Activated T-cell treated with anti-CD3 and anti-CD28 coated beads, Interleukin-2, amount 50 U/mL, for 24 hours (primary cell): ENCODE results near the gene PKIB.
A peak's percentile ranks its signal among the peaks of the same experiment; 100 is the strongest.
"Not testable (repeated sequence)": the region's sequence is repeated elsewhere in the genome, so short reads cannot be mapped to it uniquely, and the experiment has no call there.

Experiments
- DNase-seq: peaks from one replicate; pipeline ENCODE4 v3.0.0-alpha.2; 2020
- H3K27ac Mint-ChIP-seq: 2 replicates; pipeline ENCODE4 v1.8.0; 2020; ENCODE audit warnings: mild to moderate bottlenecking, mixed read lengths
- H3K27me3 Mint-ChIP-seq: 2 replicates; pipeline ENCODE4 v1.8.0; 2020; ENCODE audit warnings: mixed read lengths
- H3K36me3 Mint-ChIP-seq: 2 replicates; pipeline ENCODE4 v1.8.0; 2020; ENCODE audit warnings: low read depth, mixed read lengths
- H3K4me1 Mint-ChIP-seq: 2 replicates; pipeline ENCODE4 v1.8.0; 2020; ENCODE audit warnings: low read depth, mixed read lengths
- H3K4me3 Mint-ChIP-seq: 2 replicates; pipeline ENCODE4 v1.8.0; 2020; ENCODE audit warnings: mild to moderate bottlenecking, moderate library complexity, mixed read lengths
- H3K9me3 Mint-ChIP-seq: 2 replicates; pipeline ENCODE4 v1.8.0; 2020; ENCODE audit warnings: mixed read lengths

PKIB gene

DNA sequence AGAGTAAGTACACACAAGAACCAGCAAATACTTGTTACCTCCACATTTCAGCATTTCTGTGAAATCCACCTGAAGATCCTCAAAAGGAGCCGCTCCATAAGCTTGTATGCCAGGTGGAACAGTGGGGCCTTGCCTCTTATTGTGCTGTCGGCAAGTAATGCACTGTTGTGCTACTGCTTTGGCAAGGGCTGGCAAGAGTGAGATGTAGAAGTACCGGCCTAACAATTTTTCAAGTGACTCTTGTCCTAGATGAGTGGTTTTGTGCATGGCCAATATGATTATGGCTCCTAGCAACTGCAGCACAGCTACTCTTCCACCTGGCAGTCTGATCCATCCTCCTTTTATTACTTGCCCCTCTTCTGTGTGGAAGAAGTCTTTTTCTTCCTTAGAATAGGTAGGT lies 134.7 kb downstream of the PKIB start:
- H3K9me3 Mint-ChIP-seq, H3K4me3 Mint-ChIP-seq, H3K27me3 Mint-ChIP-seq, H3K27ac Mint-ChIP-seq, H3K36me3 Mint-ChIP-seq, H3K4me1 Mint-ChIP-seq, DNase-seq: not testable (repeated sequence)

- H3K27me3 Mint-ChIP-seq = no peaks in the 10 kb centered on the region
- H3K4me3 Mint-ChIP-seq = no peak overlapping the region
- H3K27ac Mint-ChIP-seq = no peak overlapping the region
- H3K36me3 Mint-ChIP-seq = no peaks in the 10 kb centered on the region
- H3K9me3 Mint-ChIP-seq = no peaks in the 10 kb centered on the region
- no peak for DNase-seq
- H3K4me1 Mint-ChIP-seq = peaks cover 11% of the 10 kb centered on the region
Observed at GRCh38 chr6:122746688-122747087, 136.5 kb downstream of the PKIB start.

- Mint-ChIP-seq H3K36me3 (no peaks in the 10 kb centered on the region), H3K27me3 (no peaks in the 10 kb centered on the region), H3K4me1 (peaks cover 17% of the 10 kb centered on the region), H3K27ac (no peak overlapping the region), H3K9me3 (no peaks in the 10 kb centered on the region), H3K4me3 (no peak overlapping the region)
- no peak for DNase-seq
Observed at GRCh38 chr6:122747573-122747972, 137.4 kb downstream of the PKIB start.

- H3K9me3 Mint-ChIP-seq, H3K27me3 Mint-ChIP-seq, H3K27ac Mint-ChIP-seq, DNase-seq, H3K4me3 Mint-ChIP-seq, H3K36me3 Mint-ChIP-seq: not testable (repeated sequence)
- H3K4me1 Mint-ChIP-seq = peaks cover 27% of the 10 kb centered on the region
Observed at GRCh38 chr6:122748945-122749344, 138.7 kb downstream of the PKIB start.

DNA sequence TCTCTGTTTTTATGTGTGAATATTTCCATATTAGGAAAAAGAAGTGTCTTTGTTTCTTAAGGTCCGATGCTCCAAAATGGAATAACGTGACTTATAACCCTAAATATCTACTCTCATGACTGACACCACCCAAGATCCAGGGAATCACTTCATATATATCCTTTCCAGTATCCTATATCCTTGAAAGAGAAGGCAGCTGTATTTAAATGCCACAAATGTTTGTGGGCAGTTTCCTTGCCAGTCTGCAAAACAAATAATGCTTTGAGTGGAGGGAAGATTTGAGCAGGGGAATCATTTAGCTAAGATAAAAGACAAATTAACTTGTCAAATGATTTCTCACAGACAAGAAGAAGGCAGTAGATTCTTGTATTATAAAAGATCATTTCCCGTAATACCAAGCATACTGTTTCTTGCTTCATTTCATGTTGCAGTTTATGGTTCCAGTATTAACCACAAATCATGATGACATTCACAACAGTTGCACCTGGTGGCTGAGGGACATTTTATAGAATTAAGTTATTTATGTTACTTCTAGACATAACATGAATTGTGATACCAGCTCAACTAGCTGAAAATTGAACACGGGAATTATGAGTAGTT lies 139.3 kb downstream of the PKIB start:
- no peaks in the 10 kb centered on the region for H3K9me3 Mint-ChIP-seq

GRCh38 chr6:122751326-122751725 lies 141.1 kb downstream of the PKIB start:
- Mint-ChIP-seq H3K27me3 (no peaks in the 10 kb centered on the region), H3K9me3 (no peaks in the 10 kb centered on the region), H3K4me3 (no peak overlapping the region), H3K27ac (peak overlapping the region; percentile 70), H3K36me3 (no peaks in the 10 kb centered on the region), H3K4me1 (peaks cover 34% of the 10 kb centered on the region)
- DNase-seq = no peak

More for the DNA sequence above, 139.3 kb downstream of the PKIB start:
- no peak for DNase-seq
- no peak overlapping the region for H3K27ac Mint-ChIP-seq
- no peak overlapping the region for H3K4me3 Mint-ChIP-seq
- H3K36me3 Mint-ChIP-seq = no peaks in the 10 kb centered on the region
- no peaks in the 10 kb centered on the region for H3K27me3 Mint-ChIP-seq
- H3K4me1 Mint-ChIP-seq = peaks cover 28% of the 10 kb centered on the region

- H3K27me3 Mint-ChIP-seq = no peaks in the 10 kb centered on the region
- H3K36me3 Mint-ChIP-seq = no peaks in the 10 kb centered on the region
- H3K4me3 Mint-ChIP-seq = no peak overlapping the region
- no peak overlapping the region for H3K27ac Mint-ChIP-seq
- no peak for DNase-seq
- H3K4me1 Mint-ChIP-seq = peaks cover 34% of the 10 kb centered on the region
- no peaks in the 10 kb centered on the region for H3K9me3 Mint-ChIP-seq
Observed at GRCh38 chr6:122752459-122752858, 142.3 kb downstream of the PKIB start.

DNA sequence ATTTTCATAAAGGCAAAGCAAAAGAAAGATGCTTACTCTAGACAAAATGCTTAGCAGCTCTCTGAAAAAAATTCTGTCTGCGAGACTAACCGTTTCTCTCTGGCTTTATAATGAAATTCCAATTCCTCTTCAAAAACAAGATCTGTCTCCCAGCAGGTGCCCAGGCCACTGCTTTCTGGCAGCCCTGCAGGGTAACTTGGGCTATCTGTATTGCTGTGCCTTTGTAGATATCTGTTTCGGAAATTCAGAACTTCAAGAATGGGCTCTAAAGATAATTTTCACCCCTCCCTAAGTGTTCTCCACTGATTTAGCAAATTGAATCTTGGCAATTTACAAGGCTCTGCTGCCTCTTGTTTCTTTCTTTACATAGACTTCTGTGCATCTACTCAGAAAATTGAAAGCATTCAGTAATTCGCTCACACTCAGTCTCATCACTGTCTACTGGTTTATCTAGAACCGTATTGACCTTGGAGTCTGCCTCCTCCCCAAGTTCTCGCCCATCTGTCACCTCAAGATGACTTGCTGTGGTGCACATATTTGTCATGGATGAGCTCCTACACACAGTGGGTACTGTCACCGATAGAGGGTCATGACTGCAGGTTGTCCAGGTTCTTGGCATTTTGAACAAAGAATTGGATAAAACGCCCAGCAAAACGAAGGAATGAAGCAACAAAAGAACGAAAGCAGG lies 142.9 kb downstream of the PKIB start:
- H3K36me3 Mint-ChIP-seq = no peaks in the 10 kb centered on the region
- no peak overlapping the region for H3K27ac Mint-ChIP-seq
- no peaks in the 10 kb centered on the region for H3K27me3 Mint-ChIP-seq
- no peaks in the 10 kb centered on the region for H3K9me3 Mint-ChIP-seq
- no peak overlapping the region for H3K4me3 Mint-ChIP-seq
- DNase-seq = no peak
- peaks cover 34% of the 10 kb centered on the region for H3K4me1 Mint-ChIP-seq

DNA sequence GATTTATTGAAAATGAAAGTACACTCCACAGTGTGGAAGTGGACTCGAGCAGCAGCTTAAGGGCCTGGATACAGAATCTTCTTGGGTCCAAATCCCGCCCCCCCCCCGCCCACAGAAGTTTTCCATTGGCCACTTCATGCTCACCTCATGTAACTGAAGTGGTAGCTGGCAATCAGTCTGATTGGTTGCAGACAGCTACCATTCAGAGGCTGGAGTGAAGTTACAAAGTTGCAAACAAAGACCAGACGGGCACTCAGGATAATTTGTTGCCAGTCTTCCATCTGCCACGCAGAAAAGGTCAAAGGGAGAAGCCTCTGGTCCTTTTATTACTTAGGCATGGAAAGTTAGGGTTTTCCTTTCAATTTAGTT lies 143.5 kb downstream of the PKIB start:
- Mint-ChIP-seq H3K9me3 (no peaks in the 10 kb centered on the region), H3K4me3 (no peak overlapping the region), H3K36me3 (no peaks in the 10 kb centered on the region), H3K27ac (no peak overlapping the region), H3K27me3 (no peaks in the 10 kb centered on the region), H3K4me1 (peaks cover 34% of the 10 kb centered on the region)
- DNase-seq = no peak

DNA sequence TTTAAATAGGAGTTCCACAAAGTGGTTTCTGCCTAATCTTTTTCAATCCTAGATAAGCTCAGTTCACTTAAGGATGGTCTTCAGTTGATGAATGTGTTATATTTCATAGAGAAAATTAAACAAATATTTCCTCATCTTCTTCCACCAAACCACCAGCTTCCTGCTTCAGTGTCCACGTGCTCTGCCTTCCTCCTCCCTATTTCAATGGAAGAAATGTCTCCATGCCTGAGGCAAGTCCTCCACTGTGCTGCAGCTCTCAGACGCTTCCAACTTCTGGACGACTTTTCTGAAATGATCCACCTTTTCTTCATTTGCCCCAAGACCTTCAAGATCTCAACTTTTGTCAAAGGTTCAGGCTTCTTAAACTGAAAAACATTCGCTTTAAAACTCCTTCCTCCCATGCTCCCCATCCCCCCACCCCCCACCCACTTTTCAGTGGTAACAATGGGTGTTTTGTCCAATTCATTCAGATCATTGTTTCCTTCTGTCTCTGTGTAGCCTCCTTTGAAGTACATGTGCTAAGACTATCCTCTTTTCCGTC lies 144.1 kb downstream of the PKIB start:
- H3K9me3 Mint-ChIP-seq = no peaks in the 10 kb centered on the region
- no peaks in the 10 kb centered on the region for H3K36me3 Mint-ChIP-seq
- H3K4me3 Mint-ChIP-seq = no peak overlapping the region
- no peak for DNase-seq
- no peak overlapping the region for H3K27ac Mint-ChIP-seq
- peaks cover 39% of the 10 kb centered on the region for H3K4me1 Mint-ChIP-seq
- H3K27me3 Mint-ChIP-seq = no peaks in the 10 kb centered on the region

DNA sequence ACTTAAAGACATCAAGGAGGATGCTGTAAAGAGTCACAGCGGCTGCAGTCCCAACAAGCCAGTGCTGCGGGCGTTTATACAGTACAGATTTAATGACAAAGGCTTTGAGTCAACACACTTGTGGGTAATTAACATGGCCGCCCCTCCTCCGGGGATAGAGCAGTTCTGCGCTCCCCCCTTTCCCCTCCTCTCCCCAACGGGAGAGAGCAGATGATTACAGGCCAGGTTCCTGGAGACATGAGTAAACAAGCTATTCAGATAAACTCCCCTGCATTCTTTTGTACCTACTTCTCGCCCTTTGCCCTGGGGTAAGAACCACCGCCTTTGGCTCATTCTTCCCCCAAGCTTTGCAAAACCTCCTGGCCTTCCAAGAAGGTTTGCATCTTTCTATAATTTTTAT lies 145.7 kb downstream of the PKIB start:
- Mint-ChIP-seq H3K4me3 (no peak overlapping the region), H3K27me3 (no peaks in the 10 kb centered on the region), H3K27ac (no peak overlapping the region)

GRCh38 chr6:122758927-122759334 lies 148.7 kb downstream of the PKIB start:
- no peaks in the 10 kb centered on the region for H3K36me3 Mint-ChIP-seq
- no peaks in the 10 kb centered on the region for H3K9me3 Mint-ChIP-seq
- no peak overlapping the region for H3K4me3 Mint-ChIP-seq
- no peak for DNase-seq
- H3K4me1 Mint-ChIP-seq = peaks cover 14% of the 10 kb centered on the region
- no peaks in the 10 kb centered on the region for H3K27me3 Mint-ChIP-seq
- H3K27ac Mint-ChIP-seq = peak overlapping the region; percentile 62

More for the DNA sequence above, 145.7 kb downstream of the PKIB start:
- no peak for DNase-seq
- no peaks in the 10 kb centered on the region for H3K36me3 Mint-ChIP-seq
- no peaks in the 10 kb centered on the region for H3K9me3 Mint-ChIP-seq
- peaks cover 36% of the 10 kb centered on the region for H3K4me1 Mint-ChIP-seq

DNA sequence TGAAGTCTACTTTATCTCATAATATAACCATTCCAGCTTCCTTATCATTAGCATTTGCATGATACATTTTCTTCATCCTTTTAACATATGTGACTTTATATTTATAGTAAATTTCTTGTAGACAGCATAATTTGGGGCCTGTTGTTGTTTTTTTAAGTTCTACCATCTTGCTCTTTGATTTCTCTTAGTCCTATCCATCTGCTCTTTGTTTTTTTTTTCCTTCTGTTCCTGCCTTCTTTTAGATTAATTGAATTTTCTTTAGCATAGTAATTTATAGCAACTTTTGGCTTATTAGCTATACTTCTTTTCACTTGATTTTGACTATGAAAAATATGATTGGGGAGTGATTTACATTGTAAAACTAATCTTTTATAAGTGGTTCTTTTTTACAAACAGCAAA lies 150.1 kb downstream of the PKIB start:
- H3K27me3 Mint-ChIP-seq = no peaks in the 10 kb centered on the region
- H3K4me3 Mint-ChIP-seq = no peak overlapping the region
- peaks cover 7% of the 10 kb centered on the region for H3K4me1 Mint-ChIP-seq
- H3K36me3 Mint-ChIP-seq = no peaks in the 10 kb centered on the region
- no peak overlapping the region for H3K27ac Mint-ChIP-seq
- no peaks in the 10 kb centered on the region for H3K9me3 Mint-ChIP-seq
- no peak for DNase-seq

- Mint-ChIP-seq H3K4me1 (no peaks in the 10 kb centered on the region), H3K9me3 (no peaks in the 10 kb centered on the region), H3K36me3 (no peaks in the 10 kb centered on the region), H3K4me3 (no peak overlapping the region), H3K27ac (no peak overlapping the region), H3K27me3 (peaks cover 9% of the 10 kb centered on the region)
- DNase-seq = no peak
Observed at GRCh38 chr6:122766256-122766655, 156.1 kb downstream of the PKIB start.

- Mint-ChIP-seq H3K9me3 (no peaks in the 10 kb centered on the region), H3K36me3 (no peaks in the 10 kb centered on the region), H3K27ac (no peak overlapping the region), H3K27me3 (peaks cover 14% of the 10 kb centered on the region), H3K4me3 (no peak overlapping the region), H3K4me1 (no peaks in the 10 kb centered on the region)
- DNase-seq = no peak
Observed at GRCh38 chr6:122770835-122771601, 160.8 kb downstream of the PKIB start.
